GM10248 (cell line): ENCODE data around the gene CD247.

Source experiments
- CTCF ChIA-PET: fragments of 300-600 bp; sonication (Branson Sonifier 250); formaldehyde crosslinking; extraction: SDS; loops from one replicate; lab custom pipeline; 2021; ENCODE audit warnings: antibody characterized with exemption; lab: Yijun Ruan, JAX
- POLR2A ChIA-PET: fragments of 350-650 bp; sonication (Branson Sonifier 250); formaldehyde crosslinking; extraction: SDS; loops from one replicate; lab custom pipeline; 2020; ENCODE audit warnings: antibody characterized with exemption; lab: Yijun Ruan, JAX
- DNase-seq: peaks from one replicate; pipeline ENCODE4 v3.0.0; 2012; ENCODE audit errors: extremely low spot score
- CTCF ChIP-seq: IDR thresholded peaks from 2 replicates; pipeline ENCODE4 v1.5.1; 2012; ENCODE audit warnings: mild to moderate bottlenecking, low read depth; ENCODE audit errors: extremely low read depth, missing control alignments, control extremely low read depth

Gene CD247

GRCh38 chr1:167477986-167478385 is 40.3 kb downstream of the CD247 start:
- ChIA-PET POLR2A (no interaction called here), CTCF (interaction anchor here (1.1 to 2.0 kb wide), 4 partner anchors 11 to 62 kb away, joined by 3 to 6 read pairs (median 5); no protein-coding TSS in a partner anchor)
- no peak for TF ChIP-seq CTCF
- no peak for DNase-seq

GRCh38 chr1:167476061-167476460 is 42.3 kb downstream of the CD247 start:
- TF ChIP-seq CTCF = no peak
- ChIA-PET POLR2A (no interaction called here), CTCF (interaction anchor here (0.9 to 2.0 kb wide), 5 partner anchors 9 to 58 kb away, joined by 3 to 5 read pairs (median 4); no protein-coding TSS in a partner anchor)
- DNase-seq = no peak

- POLR2A ChIA-PET = no interaction called here
- no peak for TF ChIP-seq CTCF
- CTCF ChIA-PET = no interaction called here
- no peak for DNase-seq
These were observed 44.1 kb downstream of the CD247 start for GRCh38 chr1:167474191-167474641.

- TF ChIP-seq CTCF = no peak
- DNase-seq = no peak
- ChIA-PET CTCF (no interaction called here), POLR2A (no interaction called here)
These were observed 44.6 kb downstream of the CD247 start for GRCh38 chr1:167473761-167474160.

GRCh38 chr1:167472752-167473521 is 45.4 kb downstream of the CD247 start:
- no peak for DNase-seq
- ChIA-PET CTCF (interaction anchor here (1.1 kb wide), 1 partner anchor 12 kb away, joined by 3 read pairs; no protein-coding TSS in a partner anchor), POLR2A (no interaction called here)
- no peak for TF ChIP-seq CTCF

- CTCF ChIA-PET = no interaction called here
- no peak for TF ChIP-seq CTCF
- DNase-seq = no peak
- POLR2A ChIA-PET = no interaction called here
These were observed 46.8 kb downstream of the CD247 start for GRCh38 chr1:167471568-167471967.
